Measurements from ENCODE around the gene PIGR.
A peak's percentile ranks its signal among the peaks of the same experiment; 100 is the strongest.
"Not testable (repeated sequence)": the region's sequence is repeated elsewhere in the genome, so short reads cannot be mapped to it uniquely, and the experiment has no call there.

The PIGR gene

DNA sequence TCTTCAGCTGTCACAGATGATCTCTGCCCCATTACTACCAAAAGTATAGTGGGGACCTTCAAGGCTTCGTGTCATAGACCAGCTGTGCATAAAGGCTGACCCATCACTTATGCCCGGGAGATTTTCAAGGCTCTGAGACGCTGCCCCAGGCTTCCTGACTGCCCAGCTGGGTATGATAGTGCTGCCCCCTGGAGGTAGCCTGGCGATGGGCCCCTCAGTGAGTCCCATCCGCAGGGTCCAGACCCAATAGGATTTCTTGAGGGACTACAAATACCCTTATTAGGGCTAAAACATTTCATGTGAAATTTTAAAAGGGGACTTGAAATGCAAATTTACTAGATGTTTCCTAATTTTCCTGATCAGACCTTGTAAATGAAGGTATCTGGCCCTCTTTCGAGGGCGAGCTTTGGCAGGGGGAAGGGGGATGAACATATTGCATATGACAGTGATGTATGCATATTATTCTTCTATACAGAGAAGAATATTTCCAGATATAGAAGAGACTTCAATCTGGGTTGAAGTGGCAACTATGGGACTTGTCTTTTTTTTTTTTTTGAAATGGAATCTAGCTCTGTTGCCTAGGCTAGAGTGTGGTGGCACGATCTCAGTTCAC lies 12.8 kb downstream of the PIGR start:
- DNase-seq (ENCODE audit: low read depth), result peak; percentile 61

DNA sequence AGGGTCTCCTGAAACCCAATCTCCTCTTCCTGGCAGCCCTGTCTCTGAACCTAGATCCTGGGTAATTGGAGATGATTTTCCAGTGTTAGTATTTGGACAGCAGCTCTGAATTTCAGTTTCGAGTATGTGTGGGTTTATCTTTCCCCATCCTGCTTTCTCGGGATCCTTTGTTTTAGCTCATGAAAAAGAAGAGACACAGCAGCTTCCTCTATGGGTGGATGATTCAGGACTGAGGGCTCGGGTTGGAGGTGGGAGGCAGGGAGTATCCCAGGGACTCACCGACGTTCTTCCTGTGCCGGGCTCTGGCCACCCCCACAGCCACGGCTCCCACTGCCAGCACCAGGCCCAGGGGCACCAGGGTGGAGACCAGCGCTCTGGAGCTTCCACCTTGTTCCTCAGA lies 14.1 kb downstream of the PIGR start:
- DNase-seq (ENCODE audit: low read depth), result no peak

DNA sequence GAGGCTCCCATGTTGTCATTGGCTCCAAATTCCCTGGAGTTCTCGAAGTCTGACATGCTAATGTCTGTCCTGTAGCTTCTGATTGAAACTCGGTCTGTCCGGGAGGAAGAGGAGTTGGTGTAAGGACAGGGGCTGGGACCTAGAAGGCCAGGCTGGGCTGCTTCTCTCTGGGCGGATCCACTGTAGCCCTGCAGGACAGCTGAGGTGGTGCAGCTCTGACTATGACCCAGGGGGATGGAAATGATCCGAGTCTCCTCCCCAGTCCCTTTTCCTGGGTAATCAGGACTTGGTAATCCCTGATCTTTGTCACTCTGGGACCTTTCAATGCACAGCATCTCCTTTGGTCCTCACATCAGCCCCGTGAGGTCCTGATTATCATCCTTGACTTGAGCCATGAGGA lies 14.6 kb downstream of the PIGR start:
- DNase-seq (ENCODE audit: low read depth), result no peak

DNA sequence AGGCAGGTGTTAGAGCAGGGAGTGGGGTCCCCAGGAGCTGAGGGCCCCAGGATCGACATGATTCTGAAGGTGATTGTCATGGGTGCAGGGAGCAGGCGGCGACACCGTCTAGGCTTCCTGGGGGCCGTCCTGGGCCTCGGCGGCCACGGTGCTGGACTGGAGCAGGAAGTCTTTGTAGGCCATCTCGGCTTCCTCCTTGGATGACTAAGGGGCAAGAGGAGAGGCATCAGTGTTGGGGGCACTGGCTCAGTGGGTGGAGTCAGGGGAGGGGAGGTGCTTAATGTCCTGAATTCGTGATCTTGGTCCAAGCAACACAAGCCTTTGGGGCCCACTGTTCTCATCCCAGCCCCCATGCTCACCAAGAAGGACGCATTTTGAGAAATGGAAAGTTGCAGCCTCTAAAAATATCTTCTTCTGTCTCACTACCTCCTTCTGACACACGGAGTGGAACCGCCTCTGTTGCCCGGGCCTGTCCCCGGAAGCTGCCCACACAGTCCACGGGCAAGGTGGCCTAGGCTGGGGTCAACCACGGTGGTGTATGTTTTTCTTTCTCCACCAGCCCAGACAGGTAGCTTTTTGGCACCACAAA lies 16.0 kb downstream of the PIGR start:
- peak; percentile 64 for DNase-seq (ENCODE audit: low read depth)

DNA sequence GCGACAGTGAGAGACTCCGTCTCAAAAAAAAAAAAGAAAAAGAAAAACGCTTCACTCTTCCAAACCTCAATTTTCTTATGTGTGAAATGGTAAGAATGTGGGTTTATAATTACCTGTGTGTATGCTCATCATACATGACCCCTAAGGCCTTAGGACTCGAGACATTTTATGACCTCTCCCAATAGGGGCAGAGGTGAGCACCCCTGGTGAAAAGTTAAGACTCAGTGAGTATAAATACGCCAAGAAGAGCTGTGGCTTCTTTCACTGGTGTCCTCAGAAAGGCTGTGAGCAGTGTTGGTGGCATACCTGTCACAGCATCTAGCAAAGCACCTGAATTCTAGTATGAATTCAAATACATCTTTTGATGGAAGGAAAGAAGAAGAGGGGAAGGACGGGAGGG lies 16.7 kb downstream of the PIGR start:
- DNase-seq (ENCODE audit: low read depth), result no peak

DNA sequence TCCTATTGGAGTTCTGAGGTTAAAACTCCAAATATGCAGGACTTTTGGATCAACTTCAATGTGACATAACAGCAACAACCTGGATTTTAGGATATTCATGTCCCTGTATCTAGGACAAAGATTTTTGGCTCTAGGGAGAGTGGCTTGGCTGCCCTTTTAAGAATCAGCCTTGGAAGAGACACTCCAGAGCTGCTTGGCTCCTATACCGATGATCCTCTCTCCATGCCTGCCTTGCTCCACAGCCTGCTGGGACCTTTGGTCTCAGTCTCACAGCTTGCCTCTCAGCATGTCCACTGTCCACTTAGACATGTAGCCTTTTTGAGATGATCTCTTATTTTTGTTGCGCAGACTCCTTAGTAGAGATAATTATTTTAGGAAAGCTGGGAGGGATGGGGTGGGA lies 20.0 kb downstream of the PIGR start:
- no peak for DNase-seq (ENCODE audit: low read depth)

DNA sequence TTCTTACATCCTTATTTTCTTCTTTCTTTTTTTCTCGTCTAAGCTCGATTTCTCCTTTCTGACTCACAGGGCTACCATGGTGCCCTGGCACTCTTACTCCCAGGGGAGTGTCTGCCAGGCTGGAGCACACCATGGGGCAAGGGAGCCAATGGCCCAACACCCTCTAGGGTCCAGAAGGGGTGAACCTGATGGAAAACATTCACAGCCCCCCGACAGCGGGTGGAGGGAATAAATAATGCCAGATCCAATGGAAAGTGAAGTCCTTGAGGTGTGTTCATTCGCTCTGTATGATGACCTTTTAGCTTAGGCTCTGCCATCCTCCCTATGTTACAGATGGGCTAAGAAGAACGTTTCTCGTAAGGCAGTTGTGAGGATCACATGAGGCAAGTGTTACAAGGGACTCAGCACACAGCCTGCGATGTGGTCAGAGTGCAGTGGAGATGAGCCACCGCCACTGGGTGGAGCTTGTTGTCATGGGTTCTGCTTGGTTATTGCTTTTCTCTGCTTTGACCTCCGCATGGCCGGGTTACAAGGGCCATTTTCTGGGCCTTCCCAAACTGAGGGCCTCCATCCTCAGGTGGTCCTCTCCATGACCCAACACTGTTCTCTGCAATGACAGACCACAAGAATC lies 21.0 kb downstream of the PIGR start:
- peak; percentile 57 for DNase-seq (ENCODE audit: low read depth)

DNA sequence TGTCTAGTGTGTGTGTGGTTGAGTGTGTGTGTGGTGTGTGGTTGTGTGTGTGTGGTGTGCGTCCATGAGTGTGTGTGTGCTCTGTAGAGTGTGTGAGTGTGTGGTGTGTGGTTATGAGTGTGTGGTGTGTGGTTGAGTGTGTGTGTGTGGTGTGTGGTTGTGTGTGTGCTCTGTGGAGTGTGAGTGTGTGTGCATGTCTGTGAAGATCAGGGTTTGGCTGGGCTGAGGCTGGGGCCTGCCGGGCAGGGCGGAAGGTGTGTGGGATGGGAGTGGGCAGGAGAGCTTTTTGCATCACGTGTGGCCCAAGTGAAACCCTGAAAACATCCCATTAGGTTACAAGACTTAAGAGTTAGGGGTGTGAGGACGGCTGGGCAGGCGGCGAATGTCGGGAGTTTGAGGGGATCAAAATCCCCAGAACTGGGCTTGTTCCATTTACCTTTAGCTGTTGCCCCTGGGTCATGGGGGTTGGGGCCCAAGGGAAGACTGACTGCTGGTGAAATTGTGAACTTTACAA lies 21.6 kb downstream of the PIGR start:
- no peak for DNase-seq (ENCODE audit: low read depth)

DNA sequence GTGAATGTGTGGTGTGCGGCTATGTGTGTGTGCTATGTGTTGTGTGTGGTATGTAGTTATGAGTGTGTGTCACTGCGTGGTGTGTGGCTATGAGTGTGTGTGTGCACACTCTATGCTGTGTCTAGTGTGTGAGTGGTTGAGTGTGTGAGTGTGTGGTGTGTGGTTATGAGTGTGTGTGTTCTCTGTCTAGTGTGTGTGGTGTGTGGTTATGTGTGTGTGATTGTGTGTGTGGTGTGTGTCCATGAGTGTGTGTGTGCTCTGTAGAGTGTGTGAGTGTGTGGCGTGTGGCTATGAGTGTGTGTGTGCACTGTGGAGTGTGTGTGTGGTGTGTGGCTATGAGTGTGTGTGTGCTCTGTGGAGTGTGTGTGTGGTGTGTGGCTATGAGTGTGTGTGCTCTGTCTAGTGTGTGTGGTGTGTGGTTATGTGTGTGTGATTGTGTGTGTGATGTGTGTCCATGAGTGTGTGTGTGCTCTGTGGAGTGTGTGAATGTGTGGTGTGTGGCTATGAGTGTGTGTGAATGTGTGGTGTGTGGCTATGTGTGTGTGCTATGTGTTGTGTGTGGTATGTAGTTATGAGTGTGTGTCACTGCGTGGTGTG lies 22.2 kb downstream of the PIGR start:
- not testable (repeated sequence) for DNase-seq (ENCODE audit: low read depth)

DNA sequence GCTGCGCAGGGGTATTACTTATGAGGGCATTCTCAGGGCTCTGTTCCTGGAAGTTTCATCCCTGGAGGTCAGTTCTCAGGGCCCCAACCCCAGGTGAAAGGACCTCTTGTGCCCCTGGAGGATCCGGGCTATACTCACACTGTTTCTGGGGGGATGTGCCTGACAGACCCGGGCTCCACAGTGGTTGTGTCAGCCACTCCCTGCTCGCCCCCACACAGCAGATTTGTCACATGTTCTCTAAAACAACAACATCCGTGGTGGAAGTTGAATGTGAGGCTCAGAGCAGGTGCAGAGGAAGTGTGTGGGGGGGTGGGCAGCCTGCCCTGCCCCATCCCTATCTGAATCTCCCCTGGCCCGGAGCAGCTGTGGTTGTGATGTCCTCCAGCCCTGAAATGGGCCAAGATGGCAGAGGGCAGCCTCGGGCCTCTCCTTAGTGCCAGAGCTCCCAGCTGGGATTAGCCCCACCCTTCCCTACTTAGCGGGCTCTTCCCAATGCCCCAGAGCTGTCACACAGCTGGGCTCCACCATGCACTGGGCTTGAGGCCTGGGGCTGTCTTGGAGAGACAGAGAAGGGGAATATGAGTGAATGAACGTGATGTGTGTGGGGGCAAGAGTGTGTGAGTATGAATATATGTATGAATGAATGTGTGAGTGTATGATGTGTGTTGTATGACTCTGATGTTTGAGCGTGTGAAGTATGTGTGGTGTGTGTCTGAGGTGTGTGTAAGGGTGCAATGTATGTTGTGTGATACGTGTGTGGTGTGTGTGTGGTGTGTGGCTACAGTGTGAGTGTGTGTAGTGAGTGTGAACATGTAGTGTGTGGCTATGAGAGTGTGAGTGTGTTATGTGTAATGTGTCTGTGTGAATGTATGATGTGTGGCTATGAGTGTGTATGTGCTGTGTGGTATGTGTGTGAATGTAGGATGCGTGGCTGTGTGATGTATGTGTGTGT lies 23.0 kb downstream of the PIGR start:
- peak; percentile 61 for DNase-seq (ENCODE audit: low read depth)

DNA sequence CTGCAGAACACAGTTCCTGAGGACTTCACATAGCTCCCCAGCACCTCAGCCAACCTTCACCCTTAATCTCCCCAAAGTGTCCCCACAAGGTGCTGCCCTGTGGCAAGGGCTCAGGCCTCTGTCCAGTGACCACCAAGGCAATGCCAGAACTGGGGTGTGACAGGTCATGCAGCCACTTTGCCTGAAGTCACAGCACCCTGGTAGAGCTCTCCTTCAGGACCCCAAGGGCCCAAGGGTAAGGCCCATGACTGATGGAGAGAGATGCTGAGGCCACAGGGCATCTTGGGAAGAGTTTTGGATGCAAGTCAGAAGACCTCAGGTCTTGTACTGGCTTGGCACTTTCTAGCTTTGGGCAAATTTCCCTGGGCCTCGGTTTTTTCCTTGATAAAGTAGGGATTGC lies 23.7 kb downstream of the PIGR start:
- DNase-seq (ENCODE audit: low read depth), result no peak

DNA sequence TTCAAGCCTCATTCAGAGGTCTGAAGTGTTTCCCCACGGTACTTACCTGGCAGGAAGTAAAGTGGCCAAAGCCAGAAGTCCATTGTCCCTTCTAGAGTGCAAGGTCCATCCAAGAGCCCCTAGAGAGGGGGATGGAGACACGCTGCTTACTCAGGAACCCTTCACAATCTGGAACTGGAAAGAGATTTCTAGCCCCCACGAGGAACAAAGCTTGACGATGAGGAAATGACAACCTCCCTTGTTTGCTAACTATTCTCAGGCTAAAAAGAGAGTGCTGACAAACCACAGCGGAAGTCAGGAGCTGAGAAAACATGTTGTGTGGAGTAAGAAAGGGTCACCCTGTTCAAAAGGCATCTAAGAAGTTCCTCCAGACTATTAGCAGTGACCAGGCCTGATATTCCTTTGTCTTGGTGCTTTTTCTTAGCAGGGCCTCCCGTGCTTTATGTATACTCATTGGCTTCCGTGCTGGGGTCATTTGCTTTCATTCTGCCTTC lies 24.4 kb downstream of the PIGR start, which contains the start of gene FCMR:
Gene FCMR, minus strand, starts transcription at position 170 of the 494 bp plus-strand sequence. Its CDS starts 87 bp downstream, at position 83.
- no peak for DNase-seq (ENCODE audit: low read depth)

DNA sequence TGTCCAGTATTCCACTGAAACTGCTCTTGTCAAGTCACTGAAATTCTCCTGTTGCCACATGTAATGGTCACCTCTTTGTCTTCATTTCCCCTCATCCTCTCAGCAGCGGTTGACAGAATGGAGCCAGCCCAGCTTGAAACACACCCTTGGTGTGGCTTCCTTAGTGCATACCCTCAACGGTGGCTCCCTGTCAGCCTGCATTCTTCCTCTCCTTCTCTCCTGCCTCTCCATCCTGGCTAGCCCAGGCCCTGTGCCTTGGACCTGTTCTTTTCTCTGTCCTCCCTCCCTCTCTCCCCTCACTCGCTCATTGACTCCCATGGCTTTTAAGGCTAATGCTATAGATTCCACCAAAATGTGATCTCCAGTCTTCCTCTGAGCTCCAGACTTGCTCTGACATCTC lies 28.2 kb downstream of the PIGR start:
- no peak for DNase-seq (ENCODE audit: low read depth)

DNA sequence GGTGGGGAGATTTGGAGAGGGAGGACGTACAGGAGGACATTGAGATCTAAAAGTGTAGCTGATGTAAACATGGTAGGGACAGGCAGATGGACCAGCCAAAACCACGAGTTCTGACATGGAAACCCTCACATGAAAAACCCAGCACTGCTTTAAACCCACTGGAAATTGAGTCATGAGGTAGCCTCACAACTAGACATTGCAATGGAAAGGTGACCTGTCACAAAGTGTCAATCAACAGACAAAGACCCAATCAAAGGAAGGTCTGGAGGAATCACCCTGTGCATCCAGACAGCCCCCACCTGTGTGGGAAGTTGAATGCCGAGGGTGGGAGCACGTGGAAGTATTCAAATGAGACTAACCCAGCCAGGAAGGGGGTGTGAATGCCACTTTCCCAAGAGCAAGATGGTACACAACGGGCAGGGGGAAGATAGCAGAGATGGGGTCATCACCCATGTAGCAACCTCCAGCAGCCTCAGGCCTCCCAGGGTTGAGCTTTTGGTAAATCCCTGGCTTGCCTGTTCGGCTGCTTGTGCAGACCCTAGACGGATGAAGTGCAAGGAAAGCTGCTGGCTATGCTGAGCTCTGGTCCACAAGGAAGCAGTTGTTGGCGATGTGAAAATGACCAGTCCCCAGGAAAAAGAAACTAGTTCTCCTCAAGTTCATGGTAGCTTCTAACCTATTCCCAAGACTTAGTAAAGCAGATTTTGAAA lies 30.1 kb downstream of the PIGR start:
- no peak for DNase-seq (ENCODE audit: low read depth)

DNA sequence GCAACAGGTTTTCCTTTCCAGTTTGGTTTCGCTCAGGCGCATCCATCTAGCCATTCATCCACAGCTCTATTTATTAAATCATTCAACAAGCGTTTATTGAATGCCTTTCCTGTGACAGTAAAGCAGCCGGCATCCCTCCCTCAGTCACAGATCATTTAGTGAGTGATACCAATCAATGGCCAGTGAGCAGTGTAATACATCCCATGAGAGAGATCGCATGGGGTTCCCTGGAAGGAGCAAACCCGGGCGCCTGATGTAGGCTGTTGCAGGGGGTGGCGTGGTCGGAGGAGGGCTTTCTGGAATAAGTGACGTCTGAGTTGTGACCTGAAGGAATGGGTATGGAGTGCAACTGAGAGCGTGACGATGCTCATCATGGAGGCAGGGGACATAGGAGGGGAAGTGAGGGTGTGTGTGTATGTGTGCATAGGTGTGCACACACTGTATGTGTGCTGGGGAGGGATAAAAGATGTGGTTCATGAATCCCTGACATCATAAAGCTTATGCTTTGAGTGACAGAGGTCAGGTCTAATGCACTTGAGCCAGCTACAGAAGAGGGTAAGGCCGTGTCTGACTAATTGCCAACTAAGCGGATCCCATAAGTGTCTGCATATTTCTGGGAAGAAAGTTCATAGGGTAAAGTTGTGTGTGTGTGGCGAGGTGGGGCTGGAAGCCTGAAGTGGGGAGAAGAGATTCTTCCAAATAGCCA lies 31.1 kb downstream of the PIGR start:
- DNase-seq (ENCODE audit: low read depth), result no peak

DNA sequence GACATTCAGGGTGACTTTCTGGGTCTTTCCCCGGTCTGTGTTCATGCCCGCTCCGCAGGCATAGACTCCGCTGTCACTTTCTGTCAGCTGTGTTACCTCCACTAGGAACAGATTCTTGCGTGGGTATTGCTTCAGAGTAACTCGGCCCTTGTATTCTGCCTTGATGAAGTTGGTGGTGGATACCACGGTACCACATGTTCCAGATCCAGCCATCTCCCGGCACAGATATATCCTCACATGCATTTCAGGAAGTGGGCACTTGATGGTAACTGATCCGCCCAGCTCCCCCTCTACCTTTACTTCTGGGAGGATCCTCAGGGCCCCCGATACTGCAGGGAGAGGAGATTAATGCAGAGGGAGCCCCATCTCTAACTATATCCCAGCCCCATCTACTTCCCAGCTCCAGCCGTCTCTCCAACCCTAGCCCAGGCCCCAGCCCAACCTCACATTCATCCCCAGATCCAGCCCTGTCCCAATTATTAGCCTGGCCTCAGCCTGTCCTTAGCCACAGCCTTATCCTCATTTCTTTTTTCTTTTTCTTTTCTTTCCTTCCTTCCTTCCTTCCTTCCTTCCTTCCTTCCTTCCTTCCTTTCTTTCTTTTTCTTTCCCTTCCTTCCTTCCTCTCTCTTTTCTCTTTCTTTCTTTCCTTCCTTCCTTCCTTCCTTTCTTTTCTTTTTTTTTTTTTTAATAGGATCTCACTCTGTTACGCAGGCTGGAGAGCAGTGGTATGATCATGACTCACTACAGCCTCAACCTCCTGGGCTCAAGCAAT lies 32.3 kb downstream of the PIGR start:
- DNase-seq (ENCODE audit: low read depth), result no peak

DNA sequence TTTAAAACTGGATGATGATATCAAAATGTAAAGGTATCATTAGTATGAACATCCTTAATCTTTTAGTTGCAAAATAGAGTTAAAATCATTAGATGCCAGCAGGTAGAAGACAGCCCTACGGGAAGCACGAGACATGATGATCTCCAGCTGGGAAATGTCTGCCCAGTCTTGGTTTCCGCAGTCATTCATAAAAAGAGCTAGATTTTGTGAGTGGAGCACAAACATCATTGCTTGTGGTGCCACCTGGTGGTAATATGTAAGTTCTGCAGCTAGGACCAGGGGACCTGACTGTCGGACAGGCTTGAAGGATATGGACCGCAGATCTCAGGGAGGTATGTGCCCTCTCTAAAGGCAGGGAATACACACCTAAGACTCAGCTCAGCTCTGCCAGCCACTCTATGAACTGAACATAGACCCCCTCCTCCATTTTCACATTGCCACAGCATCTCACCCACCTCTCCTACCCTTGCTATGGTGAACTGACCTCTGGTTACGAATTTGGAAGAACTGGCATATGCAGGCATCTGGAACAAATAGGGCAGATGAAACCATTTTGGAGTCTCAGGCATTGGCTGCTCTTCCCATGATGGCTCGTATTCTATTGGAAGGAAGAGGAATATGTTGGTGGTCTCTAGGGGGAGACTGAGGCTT lies 33.7 kb downstream of the PIGR start:
- DNase-seq (ENCODE audit: low read depth), result no peak

DNA sequence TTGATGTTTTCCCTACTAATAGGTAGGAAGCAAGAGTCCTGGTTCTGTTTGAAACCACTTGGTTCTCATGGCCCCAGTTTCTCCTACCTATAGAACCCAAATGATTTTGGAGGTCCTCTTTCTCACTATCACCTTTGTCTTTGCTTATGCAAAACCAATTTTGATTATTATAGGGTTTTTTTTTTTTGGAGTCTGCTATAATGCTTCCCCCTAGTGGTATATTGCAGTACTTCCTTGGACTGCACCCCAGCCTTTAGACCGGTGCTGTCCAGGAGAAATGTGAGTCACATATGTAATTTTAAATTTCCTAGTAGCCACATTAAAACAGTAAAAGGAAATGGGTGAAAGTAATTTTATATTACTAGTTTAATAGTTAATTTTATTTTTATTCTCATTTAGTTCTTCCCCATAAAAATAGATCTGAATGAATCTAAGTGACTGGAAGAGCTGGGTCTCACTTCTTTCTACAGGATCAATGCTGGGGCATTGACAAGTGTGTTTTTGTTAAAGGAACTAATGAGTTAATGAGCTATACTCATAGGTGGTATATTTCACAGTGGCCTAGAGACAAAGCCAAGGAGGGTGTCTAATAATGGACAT lies 35.1 kb downstream of the PIGR start:
- no peak for DNase-seq (ENCODE audit: low read depth)

DNA sequence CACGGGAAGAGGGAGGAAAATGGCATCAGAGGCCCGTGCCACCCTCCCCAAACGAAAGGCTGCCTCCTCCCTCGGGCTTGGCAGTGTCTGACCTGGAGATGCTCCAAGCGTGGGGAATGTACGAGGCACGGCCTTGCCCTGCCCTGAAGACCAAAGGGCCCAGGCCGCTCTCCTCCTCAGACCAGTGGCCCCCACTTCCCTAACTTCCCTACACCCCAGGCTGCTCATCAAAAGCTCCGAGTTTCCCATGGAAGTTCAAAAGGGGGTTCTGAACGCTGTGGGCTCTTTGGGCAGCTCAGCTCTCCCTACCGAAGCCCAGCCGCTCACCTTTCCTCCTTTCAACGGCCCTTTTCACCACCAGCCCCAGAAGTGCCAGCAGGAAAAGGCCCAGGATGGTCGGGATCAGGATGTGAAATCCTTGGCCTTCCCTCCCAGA lies 36.4 kb downstream of the PIGR start:
- DNase-seq (ENCODE audit: low read depth), result no peak
